Sigmoid colon (tissue), 4 donors: Measurements from ENCODE around the gene MYH11.

Source experiments
- CTCF ChIP-seq, 4 experiments: fragments of 450-650 bp in 3 of 4; fragments of 200-600 bp in 1 of 4; IDR thresholded peaks; one replicate each; pipeline ENCODE4 v1.5.1; 2016 to 2019; ENCODE audit warnings: antibody characterized with exemption in 4 of 4, mild to moderate bottlenecking in 3 of 4, moderate library complexity in 2 of 4
- POLR2A ChIP-seq, 2 donors: fragments of 450-650 bp; IDR thresholded peaks; one replicate each; pipeline ENCODE4 v1.6.1; 2016; ENCODE audit warnings: antibody characterized with exemption in 2 of 2, mild to moderate bottlenecking in 2 of 2, moderate library complexity in 2 of 2
- POLR2AphosphoS5 ChIP-seq, 4 donors: sonication (generic); formaldehyde crosslinking; IDR thresholded peaks; one replicate each; pipeline ENCODE4 v1.6.1; 2017; ENCODE audit warnings: antibody characterized with exemption in 4 of 4

GRCh38 chr16:15741207-15741871, 115.5 kb downstream of the MYH11 start:
- no peak for TF ChIP-seq CTCF (IDR thresholded peaks at IDR 0.05)
- peak in 2 of 4 donors; percentile 37 to 51 for TF ChIP-seq POLR2AphosphoS5 (IDR thresholded peaks at IDR 0.05)
- TF ChIP-seq POLR2A (IDR thresholded peaks at IDR 0.05), result no peak
